Activated naive CD4-positive, alpha-beta T cell treated with anti-CD3 and anti-CD28 coated beads, Interleukin-2, amount 10 ng/mL, durations not matched to agents 7 days and 5 days (primary cell): Measurements from ENCODE around the gene MXD3.
A peak's percentile ranks its signal among the peaks of the same experiment; 100 is the strongest.

Experiments
- CTCF ChIA-PET: fragments of 350-600 bp; sonication (Branson Sonifier 250); formaldehyde crosslinking; loops from one replicate; lab custom pipeline; 2021; ENCODE audit warnings: antibody characterized with exemption; lab: Charles Lee
- DNase-seq: peaks from one replicate; pipeline ENCODE4 v3.0.0-alpha.2; 2020
- H3K27ac Mint-ChIP-seq: one replicate; pipeline ENCODE4 v1.8.0; 2021; ENCODE audit warnings: mild to moderate bottlenecking, moderate library complexity, mixed read lengths
- H3K27me3 Mint-ChIP-seq: one replicate; pipeline ENCODE4 v1.8.0; 2021; ENCODE audit warnings: mild to moderate bottlenecking, mixed read lengths
- H3K36me3 Mint-ChIP-seq: one replicate; pipeline ENCODE4 v1.8.0; 2021; ENCODE audit warnings: mixed read lengths
- H3K4me1 Mint-ChIP-seq: one replicate; pipeline ENCODE4 v1.8.0; 2021; ENCODE audit warnings: mixed read lengths
- H3K4me3 Mint-ChIP-seq: one replicate; pipeline ENCODE4 v1.8.0; 2021; ENCODE audit warnings: mild to moderate bottlenecking, moderate library complexity, mixed read lengths
- H3K9me3 Mint-ChIP-seq: one replicate; pipeline ENCODE4 v1.8.0; 2021; ENCODE audit warnings: mixed read lengths

The MXD3 gene

DNA sequence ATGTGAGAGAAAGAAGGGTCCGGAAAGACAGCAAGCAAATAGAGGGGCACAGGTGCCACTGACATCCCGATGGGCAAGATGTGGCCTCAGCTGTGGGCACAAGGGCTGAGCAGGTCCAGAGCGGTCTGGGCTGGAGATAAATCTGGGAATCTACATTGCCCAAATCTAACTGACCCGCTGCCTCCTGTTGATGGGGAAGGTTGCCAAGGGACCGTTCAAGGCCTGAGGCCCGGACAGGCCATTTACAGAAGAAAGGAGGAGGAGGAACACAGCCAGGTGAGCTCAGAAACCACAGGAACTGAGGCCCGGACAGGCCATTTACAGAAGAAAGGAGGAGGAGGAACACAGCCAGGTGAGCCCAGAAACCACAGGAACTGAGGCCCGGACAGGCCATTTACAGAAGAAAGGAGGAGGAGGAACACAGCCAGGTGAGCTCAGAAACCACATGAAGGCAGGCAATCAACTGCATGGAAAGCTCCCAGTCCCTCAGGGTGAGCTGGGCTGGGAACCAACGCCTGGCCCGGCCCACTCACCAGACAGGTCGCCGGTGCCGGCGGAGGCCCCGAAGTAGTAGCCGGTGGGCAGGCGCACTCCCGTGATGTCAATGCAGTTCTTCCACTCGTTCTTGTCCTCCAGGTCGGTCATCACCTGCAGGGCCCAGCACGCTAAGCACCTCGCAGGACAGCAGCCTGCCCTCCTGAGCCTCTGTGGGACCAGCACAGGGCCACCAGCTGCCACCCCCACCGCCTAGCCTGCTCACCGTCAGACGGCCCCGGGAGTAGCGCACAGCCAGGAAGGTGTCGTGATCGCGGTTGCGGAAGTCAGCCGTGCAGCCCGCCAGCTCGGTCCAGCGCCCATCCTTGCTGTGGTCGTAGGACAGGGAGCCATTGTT, 25.2 kb upstream of the MXD3 start:
- peaks cover 56% of the 10 kb centered on the region for H3K36me3 Mint-ChIP-seq
- H3K4me1 Mint-ChIP-seq: peaks cover 23% of the 10 kb centered on the region
- H3K27ac Mint-ChIP-seq: no peak overlapping the region
- CTCF ChIA-PET: interaction anchor here (1.0 to 1.4 kb wide), 4 partner anchors 9 to 222 kb away, joined by 3 to 5 read pairs (median 4); no protein-coding TSS in a partner anchor
- DNase-seq: no peak
- H3K4me3 Mint-ChIP-seq: no peak overlapping the region
- no peaks in the 10 kb centered on the region for H3K27me3 Mint-ChIP-seq
- peaks cover 5% of the 10 kb centered on the region for H3K9me3 Mint-ChIP-seq

DNA sequence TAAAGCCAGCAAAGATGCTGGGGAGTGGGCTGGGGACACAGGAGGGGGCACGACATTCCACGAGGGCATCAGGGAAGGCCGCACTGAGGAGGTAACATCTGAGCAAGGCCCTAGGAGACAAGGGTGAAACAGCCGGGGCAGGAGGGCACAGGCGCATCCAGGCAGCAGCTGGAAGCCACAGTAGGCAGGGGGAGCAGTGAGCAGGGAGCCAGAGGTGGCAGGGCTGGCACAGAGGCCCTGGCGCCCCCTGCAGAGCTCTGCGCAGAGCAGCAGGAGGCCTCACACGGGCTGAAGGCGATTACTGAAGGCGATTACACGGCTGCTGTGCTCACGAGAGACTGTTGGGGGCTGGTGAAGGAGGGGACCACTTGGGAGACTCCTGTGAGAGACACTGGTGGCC, 24.4 kb upstream of the MXD3 start:
- H3K36me3 Mint-ChIP-seq: peaks cover 54% of the 10 kb centered on the region
- CTCF ChIA-PET: interaction anchor here (0.9 to 1.4 kb wide), 6 partner anchors 10 to 221 kb away, joined by 3 to 5 read pairs (median 4); no protein-coding TSS in a partner anchor
- no peak overlapping the region for H3K27ac Mint-ChIP-seq
- peaks cover 18% of the 10 kb centered on the region for H3K4me1 Mint-ChIP-seq
- peaks cover 5% of the 10 kb centered on the region for H3K9me3 Mint-ChIP-seq
- peak; percentile 55 for DNase-seq
- no peaks in the 10 kb centered on the region for H3K27me3 Mint-ChIP-seq
- no peak overlapping the region for H3K4me3 Mint-ChIP-seq

DNA sequence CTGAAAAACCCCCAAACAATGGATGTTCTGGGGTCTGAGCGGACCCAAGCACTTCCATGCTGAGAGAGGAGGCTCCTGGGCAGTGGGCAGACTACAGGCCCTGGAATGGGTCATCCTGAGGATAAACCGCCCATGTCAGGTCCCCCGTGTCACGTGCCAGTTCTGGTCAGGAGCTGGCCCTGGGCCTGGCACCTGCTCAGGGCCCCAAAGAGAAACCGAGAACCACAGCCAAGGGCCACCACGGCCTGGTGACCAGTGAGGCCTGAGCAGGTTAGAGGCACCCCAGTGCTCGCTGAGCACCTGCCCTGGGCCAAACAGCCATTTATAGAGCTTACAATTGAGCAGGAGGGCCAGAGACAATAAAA, 24.0 kb upstream of the MXD3 start:
- Mint-ChIP-seq H3K36me3 (peaks cover 54% of the 10 kb centered on the region), H3K9me3 (peaks cover 5% of the 10 kb centered on the region), H3K27ac (no peak overlapping the region), H3K4me1 (peaks cover 18% of the 10 kb centered on the region), H3K27me3 (no peaks in the 10 kb centered on the region), H3K4me3 (no peak overlapping the region)
- CTCF ChIA-PET: interaction anchor here (0.9 to 1.4 kb wide), 6 partner anchors 11 to 221 kb away, joined by 3 to 5 read pairs (median 4); no protein-coding TSS in a partner anchor
- DNase-seq: no peak

DNA sequence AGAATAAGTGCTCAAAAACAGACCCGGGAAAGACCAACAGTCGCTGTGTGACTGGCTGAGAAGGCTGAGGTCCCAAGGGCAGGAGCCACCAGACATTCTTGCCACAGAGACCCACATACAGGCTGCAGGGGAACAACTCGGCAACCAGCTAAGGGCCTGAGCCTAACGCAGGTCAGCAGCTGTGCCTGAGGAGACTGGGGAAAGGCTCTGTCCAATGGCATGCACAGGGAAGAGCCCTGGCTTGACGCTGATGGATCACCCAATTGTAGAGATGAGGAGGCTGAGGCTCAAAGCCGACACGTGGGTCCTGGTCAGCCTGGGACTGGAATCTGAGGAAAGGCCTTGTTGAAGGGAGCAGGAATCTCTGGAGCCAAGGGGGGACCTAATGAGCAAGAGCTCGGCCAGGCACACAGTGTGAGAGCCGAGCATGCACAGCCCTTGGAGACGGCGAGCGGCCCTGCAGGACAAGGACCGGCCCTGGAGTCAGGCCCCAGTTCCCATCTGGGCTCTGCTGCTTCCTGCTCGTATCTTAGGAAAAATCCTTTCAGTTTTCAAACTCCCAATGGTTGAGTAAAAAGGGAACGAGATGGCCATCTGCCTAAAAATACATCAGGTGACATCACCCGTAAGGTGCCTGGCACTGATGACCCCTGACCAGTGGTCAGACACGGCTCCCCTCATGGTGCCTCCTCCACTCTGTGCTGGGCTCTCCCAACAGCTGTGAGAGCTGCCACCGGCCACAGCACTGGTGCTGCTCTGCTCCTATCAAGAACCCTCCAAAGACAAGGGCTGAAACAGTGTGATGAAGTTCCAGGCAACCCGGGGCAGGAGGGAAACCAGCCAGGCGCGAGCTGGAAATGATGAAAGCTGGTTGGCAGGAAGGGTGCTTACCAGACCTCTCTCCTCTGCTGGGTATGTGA, 23.3 kb upstream of the MXD3 start:
- Mint-ChIP-seq H3K36me3 (peaks cover 55% of the 10 kb centered on the region), H3K27me3 (no peaks in the 10 kb centered on the region), H3K4me1 (peaks cover 16% of the 10 kb centered on the region), H3K27ac (no peak overlapping the region), H3K9me3 (peaks cover 5% of the 10 kb centered on the region), H3K4me3 (no peak overlapping the region)
- no peak for DNase-seq
- CTCF ChIA-PET: interaction anchor here (0.9 to 1.4 kb wide), 3 partner anchors 16 to 220 kb away, joined by 3 to 4 read pairs (median 4); no protein-coding TSS in a partner anchor

DNA sequence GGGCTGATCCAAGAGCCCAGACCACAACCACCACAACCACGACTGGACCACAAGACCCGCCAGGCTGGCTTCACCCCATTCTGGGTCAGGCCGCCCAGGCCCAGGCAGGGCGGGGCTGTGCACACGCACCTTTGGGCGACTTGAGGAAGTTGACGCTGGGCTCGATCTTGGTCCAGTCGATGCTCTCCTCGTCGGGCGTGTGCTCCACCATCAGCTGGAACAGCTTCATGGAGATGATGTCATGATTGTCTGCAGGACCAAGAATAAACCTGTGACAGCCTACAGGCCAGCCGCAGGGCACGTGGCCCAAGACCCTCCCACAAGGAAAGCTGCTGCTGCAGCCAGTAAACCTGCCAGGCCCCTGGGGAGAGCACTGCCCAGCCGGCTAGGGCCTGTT, 22.5 kb upstream of the MXD3 start:
- no peak overlapping the region for H3K4me3 Mint-ChIP-seq
- H3K4me1 Mint-ChIP-seq: peaks cover 7% of the 10 kb centered on the region
- CTCF ChIA-PET: interaction anchor here (0.9 kb wide), 1 partner anchor 37 kb away, joined by 3 read pairs; no protein-coding TSS in a partner anchor
- peaks cover 53% of the 10 kb centered on the region for H3K36me3 Mint-ChIP-seq
- no peak overlapping the region for H3K27ac Mint-ChIP-seq
- no peaks in the 10 kb centered on the region for H3K27me3 Mint-ChIP-seq
- DNase-seq: no peak
- H3K9me3 Mint-ChIP-seq: no peaks in the 10 kb centered on the region

DNA sequence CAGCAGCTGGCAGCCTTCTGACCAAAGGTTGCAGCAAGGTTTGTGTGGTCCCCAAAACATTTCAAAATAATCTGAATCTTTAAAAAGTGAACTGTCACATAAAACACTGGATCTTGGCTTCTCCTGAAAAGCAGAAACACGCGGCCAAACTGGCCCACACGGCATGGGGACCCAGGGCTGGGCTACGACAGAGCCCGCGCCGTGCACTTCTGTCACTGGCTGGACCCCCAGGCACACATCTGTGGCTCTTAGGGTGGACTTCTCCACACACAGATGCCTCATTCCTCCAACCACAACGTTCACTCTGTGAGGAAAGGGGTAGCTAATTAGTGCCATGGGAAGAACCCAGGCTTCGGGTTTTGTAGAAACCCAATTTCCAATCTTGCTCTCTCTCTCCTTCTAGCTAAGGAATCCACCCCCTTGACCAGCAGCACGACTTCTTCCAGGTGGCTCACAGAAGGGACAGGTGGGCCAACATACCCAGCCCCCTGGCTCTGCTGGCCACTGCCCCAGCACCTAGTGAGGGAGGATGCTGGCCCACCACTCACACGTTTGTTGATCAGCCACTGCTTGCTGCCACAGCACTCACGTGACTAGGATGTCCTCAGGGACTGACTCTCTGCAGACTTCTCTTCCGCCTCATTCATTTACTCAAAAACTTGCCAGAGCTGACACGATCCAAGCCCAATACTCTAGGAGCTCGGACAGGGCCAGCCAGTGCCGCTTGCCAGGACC, 21.9 kb upstream of the MXD3 start:
- H3K27ac Mint-ChIP-seq: no peak overlapping the region
- H3K9me3 Mint-ChIP-seq: no peaks in the 10 kb centered on the region
- H3K36me3 Mint-ChIP-seq: peaks cover 50% of the 10 kb centered on the region
- no peaks in the 10 kb centered on the region for H3K27me3 Mint-ChIP-seq
- H3K4me3 Mint-ChIP-seq: no peak overlapping the region
- DNase-seq: no peak
- CTCF ChIA-PET: interaction anchor here (0.9 kb wide), 1 partner anchor 38 kb away, joined by 3 read pairs; no protein-coding TSS in a partner anchor
- peaks cover 4% of the 10 kb centered on the region for H3K4me1 Mint-ChIP-seq

DNA sequence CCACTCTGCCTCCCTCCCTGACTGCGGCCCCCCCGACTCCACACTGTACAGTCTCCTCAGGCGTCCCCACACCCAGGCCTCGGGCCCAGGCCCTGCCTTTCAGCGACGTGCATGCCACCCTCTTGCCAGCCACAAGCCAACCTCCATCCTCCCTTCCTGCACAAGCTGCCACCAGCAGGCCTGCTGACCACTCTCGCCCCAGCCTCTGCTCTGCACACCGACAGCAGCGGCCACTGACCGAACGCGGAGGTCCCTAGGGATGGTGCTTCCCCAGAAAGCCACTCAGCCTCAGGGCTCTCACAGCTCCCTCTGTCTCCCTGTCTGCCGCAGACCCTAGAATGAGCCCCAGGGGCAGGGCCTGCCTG, 21.2 kb upstream of the MXD3 start:
- Mint-ChIP-seq H3K9me3 (no peaks in the 10 kb centered on the region), H3K4me1 (peaks cover 8% of the 10 kb centered on the region), H3K36me3 (peaks cover 50% of the 10 kb centered on the region), H3K4me3 (no peak overlapping the region), H3K27ac (no peak overlapping the region), H3K27me3 (no peaks in the 10 kb centered on the region)
- CTCF ChIA-PET: no interaction called here
- DNase-seq: no peak

DNA sequence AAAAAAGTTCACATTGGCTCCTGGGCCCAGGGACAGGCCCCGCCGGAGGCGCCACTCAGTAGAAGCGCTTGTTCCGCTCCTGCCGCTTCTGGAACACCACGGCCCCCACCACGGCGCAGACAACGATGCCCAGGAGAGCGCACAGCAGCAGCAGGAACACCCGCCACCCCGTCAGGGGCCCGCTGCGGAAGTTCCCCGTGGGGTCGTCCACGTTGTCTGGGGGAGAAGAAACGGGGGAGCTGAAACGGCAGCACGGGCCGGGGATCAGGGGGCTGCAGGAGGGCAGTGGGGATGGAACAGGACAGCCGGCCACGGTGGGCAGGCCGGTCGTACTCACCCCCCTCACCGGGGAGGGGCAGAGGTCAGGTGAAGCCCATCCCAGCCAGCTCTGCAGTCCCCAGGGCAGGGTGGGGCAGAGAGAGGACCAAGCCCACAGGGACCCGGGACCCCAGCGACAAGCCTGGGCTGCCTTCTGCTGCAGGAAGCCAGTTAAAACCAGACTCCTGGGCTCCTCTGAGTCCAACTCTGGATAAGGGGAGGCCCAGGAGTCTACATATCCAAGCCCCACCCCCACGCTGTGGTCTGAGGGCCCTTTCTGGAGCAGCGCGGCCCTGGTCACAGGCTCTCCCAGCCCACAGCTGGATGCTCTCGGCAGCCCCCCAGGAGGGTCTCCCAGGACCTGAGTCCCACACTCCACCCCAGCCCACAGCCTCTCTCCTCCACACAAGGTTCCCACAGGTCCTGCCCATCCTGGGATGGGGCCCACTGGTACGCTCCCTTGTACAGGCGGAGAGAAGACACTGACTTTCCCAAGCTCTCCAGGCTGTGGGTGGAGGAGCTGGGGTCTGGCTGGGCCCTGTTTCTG, 20.6 kb upstream of the MXD3 start:
- no peaks in the 10 kb centered on the region for H3K9me3 Mint-ChIP-seq
- H3K4me3 Mint-ChIP-seq: no peak overlapping the region
- no peak overlapping the region for H3K27ac Mint-ChIP-seq
- H3K27me3 Mint-ChIP-seq: no peaks in the 10 kb centered on the region
- CTCF ChIA-PET: interaction anchor here (0.7 kb wide), 1 partner anchor 72 kb away, joined by 3 read pairs; no protein-coding TSS in a partner anchor
- peaks cover 13% of the 10 kb centered on the region for H3K4me1 Mint-ChIP-seq
- H3K36me3 Mint-ChIP-seq: peaks cover 46% of the 10 kb centered on the region
- no peak for DNase-seq

DNA sequence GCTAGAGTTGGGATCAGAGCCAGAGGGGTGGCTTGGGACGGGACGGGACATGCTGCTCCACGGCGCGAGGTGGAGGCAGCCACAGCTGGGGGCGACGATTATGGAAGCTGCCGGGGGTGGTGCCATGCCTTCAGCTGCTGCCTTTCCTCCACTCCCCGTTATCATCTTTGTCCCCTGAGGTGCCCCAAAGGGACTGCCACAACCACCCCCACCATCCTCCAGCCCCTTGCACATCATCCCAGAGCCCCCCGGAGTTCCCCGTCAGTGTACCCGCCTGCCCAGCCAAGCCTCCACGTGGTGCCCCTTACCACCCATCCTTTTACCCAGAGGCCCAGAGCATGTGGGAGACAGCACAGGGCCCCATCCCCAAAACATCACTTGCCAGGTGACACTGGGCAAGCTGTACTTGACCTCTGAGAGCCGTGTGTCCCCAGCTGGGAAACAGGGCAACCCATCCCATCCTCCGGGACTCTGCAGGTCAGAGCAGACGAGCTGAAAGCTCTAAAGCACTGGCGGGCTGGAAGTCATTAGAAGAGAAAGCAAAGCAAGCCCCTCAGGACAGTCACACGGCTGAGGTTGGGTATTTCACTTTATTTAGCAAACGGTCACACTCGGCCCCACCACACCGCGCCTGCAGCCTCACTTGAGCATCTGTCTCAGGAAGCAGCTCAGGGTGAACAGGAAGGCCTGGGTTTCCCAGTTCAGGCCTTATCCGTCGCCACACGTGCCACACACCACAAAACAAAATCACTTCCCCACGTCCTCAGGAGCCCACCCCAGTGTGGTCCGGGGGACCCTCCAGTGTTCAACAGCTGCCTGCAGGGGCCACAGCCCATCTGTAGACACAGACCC, 19.5 kb upstream of the MXD3 start:
- H3K9me3 Mint-ChIP-seq: no peaks in the 10 kb centered on the region
- no peak for DNase-seq
- H3K36me3 Mint-ChIP-seq: peaks cover 42% of the 10 kb centered on the region
- CTCF ChIA-PET: interaction anchor here (0.7 to 1.0 kb wide), 2 partner anchors 12 to 73 kb away, joined by 3 read pairs; no protein-coding TSS in a partner anchor
- H3K27me3 Mint-ChIP-seq: no peaks in the 10 kb centered on the region
- peaks cover 11% of the 10 kb centered on the region for H3K4me1 Mint-ChIP-seq
- no peak overlapping the region for H3K4me3 Mint-ChIP-seq
- no peak overlapping the region for H3K27ac Mint-ChIP-seq

DNA sequence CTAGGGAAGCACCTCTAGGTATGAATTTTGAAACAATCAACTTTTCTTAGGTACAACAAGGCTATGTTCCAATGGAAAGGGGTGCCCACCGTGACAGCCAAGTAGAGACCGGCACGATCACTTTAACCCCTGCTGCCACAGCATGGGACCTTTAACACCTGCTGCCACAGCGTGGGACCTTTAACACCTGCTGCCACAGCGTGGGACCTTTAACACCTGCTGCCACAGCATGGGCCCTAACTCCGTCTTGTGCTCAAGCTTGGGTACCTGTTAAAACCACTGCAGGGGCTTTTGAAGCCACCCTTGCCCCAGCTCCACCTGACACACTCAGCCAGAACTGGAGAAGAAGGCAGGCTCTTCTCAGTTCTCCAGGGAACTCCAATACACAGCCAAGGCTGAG, 18.2 kb upstream of the MXD3 start:
- CTCF ChIA-PET: interaction anchor here (0.6 kb wide), 1 partner anchor 246 kb away, joined by 9 read pairs; no protein-coding TSS in a partner anchor
- Mint-ChIP-seq H3K27ac (no peak overlapping the region), H3K4me3 (no peak overlapping the region), H3K4me1 (peaks cover 12% of the 10 kb centered on the region), H3K27me3 (no peaks in the 10 kb centered on the region), H3K9me3 (no peaks in the 10 kb centered on the region), H3K36me3 (peaks cover 34% of the 10 kb centered on the region)
- no peak for DNase-seq

DNA sequence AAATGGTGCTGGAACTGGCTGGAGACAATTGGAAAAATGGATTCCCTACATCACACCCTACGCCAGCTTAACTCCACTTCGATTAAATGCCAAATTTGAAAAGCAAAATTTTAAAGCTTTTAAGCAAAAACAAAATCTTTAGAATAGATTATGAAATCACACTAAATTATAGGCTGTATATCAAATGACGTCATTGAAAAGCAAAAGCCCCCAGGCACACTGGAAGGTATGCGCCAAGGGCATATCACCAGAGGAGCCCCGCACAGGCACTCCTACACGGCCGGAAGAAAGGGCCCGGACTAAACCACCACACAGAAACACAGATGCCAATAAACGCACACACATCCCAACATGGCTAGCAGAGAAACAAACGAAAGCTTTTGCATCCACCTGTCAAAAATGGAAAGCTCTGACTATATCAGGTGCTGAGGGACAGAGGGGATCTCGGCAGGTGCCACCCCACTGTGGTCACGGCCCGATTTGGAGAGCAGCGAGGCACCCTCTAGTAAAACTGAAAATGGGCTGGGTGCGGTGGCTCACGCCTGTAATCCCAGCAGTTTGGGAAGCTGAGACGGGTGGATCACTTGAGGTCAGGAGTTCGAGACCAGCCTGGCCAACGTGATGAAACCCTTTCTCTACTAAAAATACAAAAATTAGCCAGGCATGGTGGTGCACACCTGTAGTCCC, 17.0 kb upstream of the MXD3 start:
- H3K36me3 Mint-ChIP-seq: peaks cover 27% of the 10 kb centered on the region
- DNase-seq: no peak
- peak overlapping the region; percentile 59 for H3K27ac Mint-ChIP-seq
- H3K4me1 Mint-ChIP-seq: peaks cover 16% of the 10 kb centered on the region
- CTCF ChIA-PET: interaction anchor here (1.0 to 2.3 kb wide), 2 partner anchors 10 to 13 kb away, joined by 4 to 10 read pairs; no protein-coding TSS in a partner anchor
- no peaks in the 10 kb centered on the region for H3K9me3 Mint-ChIP-seq
- H3K4me3 Mint-ChIP-seq: no peak overlapping the region
- H3K27me3 Mint-ChIP-seq: no peaks in the 10 kb centered on the region
